Measurements from ENCODE around the gene NELFB. TPM values are rescaled to one million over a fixed set of nuclear protein-coding genes. Genes with fewer than 3 reads are reported as not detected.
"Not testable (repeated sequence)": the region's sequence is repeated elsewhere in the genome, so short reads cannot be mapped to it uniquely, and the experiment has no call there.

The NELFB gene
- total RNA-seq, 1 experiment from 2014 or later = 92.6 TPM

DNA sequence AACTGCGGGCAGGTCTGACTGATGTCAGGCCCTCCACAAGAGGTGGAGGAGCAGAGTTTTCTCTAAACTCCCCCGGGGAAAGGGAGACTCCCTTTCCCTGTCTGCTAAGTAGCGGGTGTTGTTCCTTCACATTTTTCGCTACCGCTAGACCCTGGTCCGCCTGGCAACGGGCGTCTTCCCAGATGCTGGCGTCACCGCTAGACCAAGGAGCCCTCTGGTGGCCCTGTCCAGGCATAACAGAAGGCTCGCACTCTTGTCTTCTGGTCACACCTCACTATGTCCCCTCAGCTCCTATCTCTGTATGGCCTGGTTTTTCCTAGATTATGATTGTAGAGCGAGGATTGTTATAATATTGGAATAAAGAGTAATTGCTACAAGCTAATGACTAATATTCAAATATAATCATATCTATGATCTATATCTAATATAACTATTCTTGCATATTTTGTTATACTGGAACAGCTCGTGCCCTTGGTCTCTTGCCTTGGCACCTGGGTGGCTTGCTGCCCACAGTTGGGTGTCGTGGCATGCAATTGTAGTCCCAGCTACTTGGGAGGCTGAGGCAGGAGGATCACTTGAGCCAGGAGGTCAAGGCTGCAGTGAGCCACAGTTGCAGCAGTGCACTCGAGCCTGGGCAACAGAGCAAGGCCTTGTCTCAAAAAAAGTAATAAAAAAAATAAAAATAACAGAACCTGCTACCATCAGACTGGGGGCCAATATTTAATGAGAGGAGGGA lies 7.2 kb downstream of the NELFB start:
- DNase-seq (ENCODE audit: low read depth); in situ Hi-C loops (cut with HindIII; ENCODE audit: low pct_unique_long_range_greater_than_20kb, low sequenced_read_pairs): not testable (repeated sequence)

DNA sequence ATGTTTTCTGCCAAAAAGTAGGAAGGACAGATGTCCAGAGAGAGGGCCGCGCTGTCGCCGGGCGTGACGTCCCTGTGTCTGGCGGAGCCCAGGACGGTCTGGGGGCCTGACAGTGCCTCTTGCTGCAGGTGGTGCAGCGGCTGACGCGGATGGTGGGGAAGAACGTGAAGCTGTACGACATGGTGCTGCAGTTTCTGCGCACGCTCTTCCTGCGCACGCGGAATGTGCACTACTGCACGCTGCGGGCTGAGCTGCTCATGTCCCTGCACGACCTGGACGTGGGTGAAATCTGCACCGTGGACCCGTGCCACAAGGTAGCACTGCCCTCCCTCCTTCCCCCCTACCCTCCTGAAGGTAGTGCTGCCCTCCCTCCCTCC lies 7.8 kb downstream of the NELFB start:
- in situ Hi-C loops (cut with HindIII; ENCODE audit: low pct_unique_long_range_greater_than_20kb, low sequenced_read_pairs) = no loop called here
- DNase-seq (ENCODE audit: low read depth) = no peak

DNA sequence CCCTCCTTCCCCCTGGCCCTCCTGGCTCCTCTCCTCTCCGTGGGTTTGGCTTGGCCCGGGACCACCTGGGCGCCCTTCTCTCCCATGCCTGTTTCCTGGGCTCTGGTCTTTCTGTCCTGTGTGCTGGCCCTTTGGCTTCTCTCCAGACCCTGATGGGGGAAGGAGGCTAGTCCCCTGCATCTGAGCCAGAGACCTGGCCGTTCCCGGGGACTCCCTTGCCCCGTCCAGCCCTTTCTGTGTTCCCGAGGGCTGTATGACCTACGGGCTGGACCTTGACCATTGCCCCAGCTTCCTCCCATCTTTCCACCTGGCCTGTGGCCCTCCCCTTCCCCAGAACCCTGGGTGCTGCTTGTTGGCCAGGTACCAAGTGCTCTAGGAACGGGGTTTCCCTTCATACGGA lies 8.4 kb downstream of the NELFB start:
- in situ Hi-C loops (cut with HindIII; ENCODE audit: low pct_unique_long_range_greater_than_20kb, low sequenced_read_pairs) = no loop called here
- DNase-seq (ENCODE audit: low read depth) = no peak

DNA sequence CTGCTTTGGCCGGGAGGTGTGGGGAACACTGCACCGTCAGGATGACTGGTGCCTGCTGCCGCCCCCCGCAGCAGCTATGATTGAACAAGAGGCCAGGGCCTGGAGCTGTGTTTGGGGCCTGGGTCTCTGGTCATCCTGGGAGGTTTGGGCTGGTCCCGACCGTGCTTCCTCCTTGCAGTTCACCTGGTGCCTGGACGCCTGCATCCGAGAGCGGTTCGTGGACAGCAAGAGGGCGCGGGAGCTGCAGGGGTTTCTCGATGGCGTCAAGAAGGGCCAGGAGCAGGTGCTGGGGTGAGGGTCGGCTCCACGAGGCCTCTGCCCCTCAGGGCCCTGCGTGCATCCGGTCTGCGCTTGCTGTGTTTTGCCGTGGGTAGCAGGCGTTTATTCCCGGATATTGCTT lies 8.9 kb downstream of the NELFB start:
- in situ Hi-C loops (cut with HindIII; ENCODE audit: low pct_unique_long_range_greater_than_20kb, low sequenced_read_pairs) = no loop called here
- DNase-seq (ENCODE audit: low read depth) = no peak

- in situ Hi-C loops (cut with HindIII; ENCODE audit: low pct_unique_long_range_greater_than_20kb, low sequenced_read_pairs) = no loop called here
These were observed 10.5 kb downstream of the NELFB start for GRCh38 chr9:137265496-137266161.

DNA sequence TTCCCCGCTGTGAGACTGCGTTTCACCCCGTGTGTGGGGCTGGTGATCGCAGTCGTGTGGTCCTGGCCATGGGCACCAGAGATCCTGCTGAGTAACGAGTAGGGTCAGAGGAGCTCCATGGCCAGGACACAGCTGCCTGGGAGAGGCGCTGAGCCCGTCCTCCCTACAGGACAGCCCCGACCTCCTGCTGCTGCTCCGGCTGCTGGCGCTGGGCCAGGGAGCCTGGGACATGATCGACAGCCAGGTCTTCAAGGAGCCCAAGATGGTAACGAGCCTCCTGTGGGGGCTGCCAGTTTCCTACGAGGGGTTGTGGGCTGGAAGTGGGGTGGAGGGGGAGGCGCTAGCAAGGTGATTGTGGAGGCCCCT lies 11.0 kb downstream of the NELFB start:
- no peak for DNase-seq (ENCODE audit: low read depth)
- in situ Hi-C loops (cut with HindIII; ENCODE audit: low pct_unique_long_range_greater_than_20kb, low sequenced_read_pairs) = no loop called here

More at GRCh38 chr9:137265496-137266161, 10.5 kb downstream of the NELFB start:
- no peak for DNase-seq (ENCODE audit: low read depth)

- in situ Hi-C loops (cut with HindIII; ENCODE audit: low pct_unique_long_range_greater_than_20kb, low sequenced_read_pairs) = no loop called here
These were observed 11.7 kb downstream of the NELFB start for GRCh38 chr9:137266585-137267453.

GRCh38 chr9:137267933-137268355 lies 12.8 kb downstream of the NELFB start:
- DNase-seq (ENCODE audit: low read depth) = no peak
- in situ Hi-C loops (cut with HindIII; ENCODE audit: low pct_unique_long_range_greater_than_20kb, low sequenced_read_pairs) = no loop called here

More at GRCh38 chr9:137266585-137267453, 11.7 kb downstream of the NELFB start:
- no peak for DNase-seq (ENCODE audit: low read depth)

DNA sequence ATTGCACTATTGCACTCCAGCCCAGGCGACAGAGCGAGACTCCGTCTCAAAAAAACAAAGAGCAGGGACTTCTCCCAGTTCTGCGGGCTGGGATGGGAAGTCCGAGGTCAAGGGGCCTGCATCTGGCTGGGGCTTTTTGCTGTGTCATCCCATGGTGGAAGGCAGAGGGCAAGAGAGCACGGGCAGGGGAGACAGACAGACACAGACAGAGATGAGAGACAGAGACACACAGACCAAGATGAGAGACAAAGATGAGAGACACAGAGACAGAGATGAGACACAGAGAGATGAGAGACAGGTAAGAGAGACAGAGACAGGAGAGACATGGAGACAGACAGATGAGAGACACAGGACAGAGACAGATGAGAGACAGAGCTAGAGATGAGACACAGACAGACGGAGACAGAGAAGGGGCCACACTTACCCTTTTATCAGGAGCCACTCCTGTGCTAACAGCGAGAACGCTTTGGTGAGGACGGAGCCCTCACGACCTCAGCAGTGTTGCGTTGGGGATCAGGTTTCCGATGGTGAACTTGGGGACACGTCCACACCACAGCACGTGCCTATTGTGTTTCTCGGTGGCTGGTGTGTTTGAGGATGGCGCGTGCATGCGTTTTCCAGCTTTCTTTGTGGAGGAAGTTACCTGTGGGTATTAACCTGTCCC lies 13.5 kb downstream of the NELFB start:
- peak; percentile 25 for DNase-seq (ENCODE audit: low read depth)
- in situ Hi-C loops (cut with HindIII; ENCODE audit: low pct_unique_long_range_greater_than_20kb, low sequenced_read_pairs) = no loop called here

GRCh38 chr9:137269231-137269772 lies 14.2 kb downstream of the NELFB start:
- no peak for DNase-seq (ENCODE audit: low read depth)
- in situ Hi-C loops (cut with HindIII; ENCODE audit: low pct_unique_long_range_greater_than_20kb, low sequenced_read_pairs) = no loop called here

GRCh38 chr9:137270929-137271695 lies 16.0 kb downstream of the NELFB start:
- in situ Hi-C loops (cut with HindIII; ENCODE audit: low pct_unique_long_range_greater_than_20kb, low sequenced_read_pairs) = no loop called here
- DNase-seq (ENCODE audit: low read depth) = no peak

- in situ Hi-C loops (cut with HindIII; ENCODE audit: low pct_unique_long_range_greater_than_20kb, low sequenced_read_pairs) = no loop called here
- no peak for DNase-seq (ENCODE audit: low read depth)
These were observed 16.6 kb downstream of the NELFB start for GRCh38 chr9:137271696-137272076.

GRCh38 chr9:137272241-137273094 lies 17.3 kb downstream of the NELFB start:
- in situ Hi-C loops (cut with HindIII; ENCODE audit: low pct_unique_long_range_greater_than_20kb, low sequenced_read_pairs) = no loop called here
- no peak for DNase-seq (ENCODE audit: low read depth)

DNA sequence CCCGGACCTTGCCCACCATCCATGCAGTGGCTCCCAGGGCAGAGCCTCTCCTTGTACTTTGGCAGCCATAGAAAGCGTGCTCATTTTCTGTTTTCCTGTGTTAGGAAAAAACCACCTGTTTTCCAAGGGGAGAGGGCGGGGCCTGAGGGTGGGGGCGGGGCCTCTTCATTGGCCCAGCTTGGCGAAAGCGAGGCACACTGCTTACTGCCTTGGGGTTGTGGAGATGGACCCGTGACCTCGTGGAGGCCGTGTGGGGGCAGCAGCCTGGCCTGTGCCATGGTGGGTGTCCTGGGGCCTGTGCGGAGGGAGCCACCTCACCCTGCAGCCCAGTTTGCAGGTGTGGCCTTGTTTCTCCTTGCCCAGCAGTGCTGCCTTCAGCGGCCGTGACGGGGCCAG lies 18.0 kb downstream of the NELFB start:
- DNase-seq (ENCODE audit: low read depth) = no peak
- in situ Hi-C loops (cut with HindIII; ENCODE audit: low pct_unique_long_range_greater_than_20kb, low sequenced_read_pairs) = no loop called here

DNA sequence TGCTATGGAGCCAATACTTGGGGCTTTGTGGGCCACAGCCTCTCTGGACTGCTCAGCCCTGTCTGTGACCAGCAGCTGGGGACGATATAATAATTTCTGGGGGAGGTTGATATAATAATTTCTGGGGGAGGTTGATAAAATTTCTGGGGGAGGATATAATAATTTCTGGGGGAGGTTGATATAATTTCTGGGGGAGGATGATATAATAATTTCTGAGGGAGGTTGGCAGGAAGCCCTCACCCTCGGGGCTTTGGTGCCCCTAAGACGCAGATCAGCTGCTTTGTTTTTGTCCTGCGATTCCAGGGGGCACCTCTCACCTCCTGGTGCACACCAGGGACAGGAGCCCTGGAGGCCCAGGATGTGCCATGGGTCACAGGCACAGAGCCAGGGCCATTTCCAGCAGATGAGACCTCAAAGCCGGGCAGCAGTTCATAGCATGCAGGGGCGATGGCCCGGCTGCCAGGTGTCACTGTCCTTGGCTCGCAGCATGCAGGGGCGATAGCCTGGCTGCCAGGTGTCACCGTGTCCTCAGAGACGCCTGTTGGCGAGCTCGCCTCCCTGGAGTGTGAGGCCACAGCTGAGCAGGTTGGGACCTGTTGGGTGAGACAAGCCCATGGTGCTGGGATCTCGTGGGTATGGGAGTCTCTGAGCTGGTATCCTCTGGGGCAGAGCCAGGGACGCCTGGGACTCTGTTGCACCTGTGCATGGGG lies 18.6 kb downstream of the NELFB start:
- DNase-seq (ENCODE audit: low read depth) = no peak
- in situ Hi-C loops (cut with HindIII; ENCODE audit: low pct_unique_long_range_greater_than_20kb, low sequenced_read_pairs) = no loop called here

DNA sequence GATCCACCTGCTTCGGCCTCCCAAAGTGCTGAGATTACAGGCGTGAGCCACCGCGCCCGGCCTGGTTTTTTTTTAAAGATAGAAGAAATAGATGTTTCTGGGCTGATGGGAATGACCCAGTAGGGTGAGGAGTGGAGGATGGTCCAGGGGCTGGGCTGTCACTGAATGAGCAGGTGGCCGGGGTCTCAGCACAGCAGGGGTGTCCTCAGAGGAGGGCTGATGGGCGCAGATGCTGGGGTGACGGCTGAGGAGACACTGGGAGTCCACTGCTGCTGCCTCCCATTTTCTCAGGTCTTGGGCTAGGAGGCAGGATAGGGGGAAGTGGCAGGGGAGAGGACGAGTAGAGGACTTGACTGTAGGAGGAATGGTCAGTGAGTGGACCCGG lies 20.1 kb downstream of the NELFB start:
- in situ Hi-C loops (cut with HindIII; ENCODE audit: low pct_unique_long_range_greater_than_20kb, low sequenced_read_pairs) = no loop called here
- DNase-seq (ENCODE audit: low read depth) = no peak
